GM12878 (cell line): ENCODE data around the gene MTCL3.

Experiments used
- ATAC-seq: fragments of 200-7000 bp; cut with Tn5 transposase; 3 replicates; pipeline ENCODE4 v1.9.1; 2020; ENCODE audit warnings: mild to moderate bottlenecking, moderate library complexity
- BruUV-seq: library from RNA; stranded (reverse); fragments of 400-500 nt; replicated peaks from 2 replicates; lab custom pipeline; 2021; lab: Mats Ljungman, UMichigan
- CTCF ChIA-PET: fragments of 300-600 bp; sonication (Branson Sonifier 250); formaldehyde crosslinking; extraction: SDS; loops from one replicate; lab custom pipeline; 2021; ENCODE audit warnings: inconsistent platforms; lab: Yijun Ruan, JAX
- POLR2A ChIA-PET: fragments of 350-600 bp; formaldehyde crosslinking; extraction: SDS; loops from one replicate; lab custom pipeline; 2021; ENCODE audit warnings: inconsistent platforms; lab: Charles Lee
- RAD21 ChIA-PET: fragments of 300-600 bp; sonication (Branson Sonifier 250); formaldehyde crosslinking; loops from one replicate; lab custom pipeline; 2023; ENCODE audit warnings: antibody characterized with exemption; ENCODE audit not compliant: unreplicated experiment; lab: Charles Lee
- SMC1A ChIA-PET: fragments of 300-600 bp; sonication (Branson Sonifier 250); formaldehyde crosslinking; loops from one replicate; lab custom pipeline; 2023; ENCODE audit not compliant: unreplicated experiment, uncharacterized antibody; lab: Charles Lee
- DNase-seq: peaks from one replicate; pipeline ENCODE4 v3.0.0-alpha.2; 2011; ENCODE audit warnings: low read depth, low spot score
- FAIRE-seq: peaks from 3 replicates; lab custom pipeline; 2011; peaks lifted over from hg19 to GRCh38; lab: Jason Lieb, UNC
- H2AFZ ChIP-seq: 2 replicates; pipeline ENCODE4 v1.6.0; 2011; ENCODE audit warnings: low read depth, low read length, control low read depth; ENCODE audit not compliant: control insufficient read depth
- H3K27ac ChIP-seq: 2 replicates; pipeline ENCODE4 v1.5.1; 2011; ENCODE audit warnings: control low read depth; ENCODE audit not compliant: control insufficient read depth, insufficient read depth
- H3K27me3 ChIP-seq, 2 experiments: replicated peaks in 1 of 2; 2 replicates each; pipeline versions ENCODE4 v1.6.0 to v1.6.1; 2011; ENCODE audit warnings: low read length in 1 of 2; ENCODE audit not compliant: control insufficient read depth in 2 of 2, insufficient read depth in 2 of 2
- H3K36me3 ChIP-seq, 2 experiments: 2 replicates each; pipeline ENCODE4 v1.5.1; 2011; ENCODE audit warnings: low read length in 1 of 2; ENCODE audit not compliant: control insufficient read depth in 2 of 2, insufficient read depth in 2 of 2
- H3K4me1 ChIP-seq: 2 replicates; pipeline ENCODE4 v1.6.1; 2011; ENCODE audit warnings: mild to moderate bottlenecking, low read length, moderate library complexity, mixed read lengths; ENCODE audit not compliant: control insufficient read depth, insufficient read depth
- H3K4me2 ChIP-seq: 2 replicates; pipeline ENCODE4 v1.6.0; 2011; ENCODE audit warnings: control low read depth; ENCODE audit not compliant: control insufficient read depth, insufficient read depth
- H3K4me3 ChIP-seq: fragments of 200-600 bp; sonication (generic); 2 replicates; pipeline ENCODE4 v1.5.1; 2016
- H3K79me2 ChIP-seq: 2 replicates; pipeline ENCODE4 v1.6.0; 2011; ENCODE audit warnings: low read length; ENCODE audit not compliant: control insufficient read depth, insufficient read depth
- H3K9ac ChIP-seq: 2 replicates; pipeline ENCODE4 v1.8.0; 2011; ENCODE audit warnings: low read length, control low read depth, mixed read lengths; ENCODE audit not compliant: control insufficient read depth, insufficient read depth
- H3K9me3 ChIP-seq: replicated peaks from 3 replicates; pipeline ENCODE4 v1.5.1; 2011; ENCODE audit warnings: mild to moderate bottlenecking, low read length; ENCODE audit not compliant: control insufficient read depth, insufficient read depth
- H4K20me1 ChIP-seq: 2 replicates; pipeline ENCODE4 v1.6.0; 2011; ENCODE audit not compliant: control insufficient read depth, insufficient read depth
- BCLAF1 ChIP-seq: fragments of 450-650 bp; IDR thresholded peaks from 2 replicates; pipeline ENCODE4 v1.6.1; 2017; ENCODE audit warnings: antibody characterized with exemption, mild to moderate bottlenecking, moderate library complexity
- BHLHE40 ChIP-seq, 2 experiments: fragments of 450-650 bp in 1 of 2; IDR thresholded peaks; 2 replicates each; pipeline ENCODE4 v1.6.1; 2011 to 2017; ENCODE audit warnings: low read depth in 2 of 2, borderline replicate concordance in 1 of 2, improper control_type of control experiment in 1 of 2, low read length in 1 of 2, mild to moderate bottlenecking in 1 of 2
- CBX5 ChIP-seq: sonication (generic); IDR thresholded peaks from 2 replicates; pipeline ENCODE4 v1.6.1; 2016; ENCODE audit warnings: low read depth, moderate library complexity, mild to moderate bottlenecking, inconsistent platforms
- CHD1 ChIP-seq: IDR thresholded peaks from 2 replicates; pipeline ENCODE4 v1.6.1; 2012; ENCODE audit warnings: low read depth, low read length, improper control_type of control experiment
- ETV6 ChIP-seq, 2 experiments: fragments of 450-650 bp in 1 of 2; IDR thresholded peaks in 1 of 2; conservative IDR thresholded peaks in 1 of 2; 2 replicates each; pipeline ENCODE4 v1.6.1; 2014; ENCODE audit warnings: antibody characterized with exemption in 1 of 2, borderline replicate concordance in 1 of 2, low read depth in 1 of 2, mild to moderate bottlenecking in 1 of 2, moderate library complexity in 1 of 2
- FOS ChIP-seq: IDR thresholded peaks from 3 replicates; pipeline ENCODE4 v1.6.1; 2011; ENCODE audit warnings: borderline replicate concordance; ENCODE audit not compliant: insufficient read length; ENCODE audit errors: extremely low read depth
- LARP7 ChIP-seq: fragments of 450-650 bp; IDR thresholded peaks from 2 replicates; pipeline ENCODE4 v1.6.1; 2017; ENCODE audit warnings: mild to moderate bottlenecking
- SMAD5 ChIP-seq: IDR thresholded peaks from 2 replicates; pipeline ENCODE4 v1.6.1; 2016; ENCODE audit warnings: antibody characterized with exemption, low read depth
- TAF1 ChIP-seq: IDR thresholded peaks from 2 replicates; pipeline ENCODE4 v1.6.1; 2011; ENCODE audit warnings: mild to moderate bottlenecking, low read depth, low read length, borderline replicate concordance
- TARDBP ChIP-seq: IDR thresholded peaks from 2 replicates; pipeline ENCODE4 v1.6.1; 2016; ENCODE audit warnings: borderline replicate concordance
- TCF3 ChIP-seq: IDR thresholded peaks from 2 replicates; pipeline ENCODE4 v1.6.1; 2012; ENCODE audit warnings: low read depth, mild to moderate bottlenecking, low read length, borderline replicate concordance; ENCODE audit not compliant: insufficient read depth
- ZBTB40 ChIP-seq: fragments of 450-650 bp; IDR thresholded peaks from 2 replicates; pipeline ENCODE4 v1.6.1; 2016; ENCODE audit warnings: mild to moderate bottlenecking, moderate library complexity, borderline replicate concordance
- WGBS: methylation state at CpG from one replicate; pipeline ENCODE4 v1.1.6; 2016; ENCODE audit warnings: low lambda C conversion rate; ENCODE audit not compliant: insufficient replicate concordance, insufficient coverage; ENCODE audit errors: missing lambda C conversion rate; 5-methylcytosine and 5-hydroxymethylcytosine counted together
- in situ Hi-C: fragments of 300-500 bp; cut with MboI; formaldehyde crosslinking; loops from 9 replicates; pipeline ENCODE4 v1.14.3; 2018; ENCODE audit warnings: mixed read lengths
- intact Hi-C: fragments of 100-400 bp; cut with micrococcal nuclease; formaldehyde crosslinking; loops from one replicate; pipeline ENCODE4 v1.14.2; 2022; ENCODE audit not compliant: unreplicated experiment
- TF ChIP-seq, protein P1 (sequence below): fragments of 450-650 bp; conservative IDR thresholded peaks from 2 replicates; pipeline ENCODE4 v1.6.1; 2017; ENCODE audit warnings: mild to moderate bottlenecking, moderate library complexity

The MTCL3 gene

DNA sequence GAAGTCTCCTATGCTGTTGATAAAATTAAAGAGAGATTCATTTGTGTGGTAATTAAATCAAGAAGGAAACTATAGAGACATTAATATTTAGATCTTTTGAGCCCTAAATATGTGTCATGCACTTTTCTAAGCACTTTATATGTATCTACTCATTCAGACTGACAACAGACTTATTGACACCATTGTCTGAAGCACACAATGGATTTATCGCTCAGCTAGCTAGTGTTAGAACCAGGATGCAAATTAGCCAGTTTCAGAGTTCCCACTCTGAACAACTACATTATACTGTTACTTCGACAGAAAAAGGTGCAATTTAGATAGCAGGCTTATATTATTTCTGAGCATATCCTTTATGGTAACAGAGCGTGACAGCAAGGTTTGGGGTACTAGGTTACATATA is 32.2 kb downstream of the MTCL3 start:
- Histone ChIP-seq H3K27ac (no peak overlapping the region), H3K79me2 (no peaks in the 10 kb centered on the region), H4K20me1 (no peaks in the 10 kb centered on the region), H3K36me3 (no peaks in the 10 kb centered on the region), H3K9me3 (no peaks in the 10 kb centered on the region; the same call in 2 of the 3 replicates), H3K27me3 (no peaks in the 10 kb centered on the region), H2AFZ (no peak overlapping the region), H3K9ac (no peak overlapping the region), H3K4me3 (no peak overlapping the region), H3K4me1 (peaks cover 9% of the 10 kb centered on the region), H3K4me2 (no peak overlapping the region)
- intact Hi-C loops (no loop called here), in situ Hi-C loops (no loop called here)
- BruUV-seq, result no TSS peak
- TF ChIP-seq LARP7, result no peak
- TF ChIP-seq SMAD5, result no peak
- TF ChIP-seq, protein P1, sequence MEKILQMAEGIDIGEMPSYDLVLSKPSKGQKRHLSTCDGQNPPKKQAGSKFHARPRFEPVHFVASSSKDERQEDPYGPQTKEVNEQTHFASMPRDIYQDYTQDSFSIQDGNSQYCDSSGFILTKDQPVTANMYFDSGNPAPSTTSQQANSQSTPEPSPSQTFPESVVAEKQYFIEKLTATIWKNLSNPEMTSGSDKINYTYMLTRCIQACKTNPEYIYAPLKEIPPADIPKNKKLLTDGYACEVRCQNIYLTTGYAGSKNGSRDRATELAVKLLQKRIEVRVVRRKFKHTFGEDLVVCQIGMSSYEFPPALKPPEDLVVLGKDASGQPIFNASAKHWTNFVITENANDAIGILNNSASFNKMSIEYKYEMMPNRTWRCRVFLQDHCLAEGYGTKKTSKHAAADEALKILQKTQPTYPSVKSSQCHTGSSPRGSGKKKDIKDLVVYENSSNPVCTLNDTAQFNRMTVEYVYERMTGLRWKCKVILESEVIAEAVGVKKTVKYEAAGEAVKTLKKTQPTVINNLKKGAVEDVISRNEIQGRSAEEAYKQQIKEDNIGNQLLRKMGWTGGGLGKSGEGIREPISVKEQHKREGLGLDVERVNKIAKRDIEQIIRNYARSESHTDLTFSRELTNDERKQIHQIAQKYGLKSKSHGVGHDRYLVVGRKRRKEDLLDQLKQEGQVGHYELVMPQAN, result no peak
- TF ChIP-seq BCLAF1, result no peak
- TF ChIP-seq FOS, result no peak
- TF ChIP-seq TAF1, result no peak
- TF ChIP-seq CHD1, result no peak
- no peak for TF ChIP-seq ETV6 (conservative IDR thresholded peaks at IDR 0.05 in 1 of 2, IDR thresholded peaks at IDR 0.05 in 1 of 2; ENCODE audit: borderline replicate concordance in 1 of 2, low read depth in 1 of 2)
- TF ChIP-seq TARDBP, result no peak
- no peak for TF ChIP-seq TCF3
- no peak for TF ChIP-seq ZBTB40
- TF ChIP-seq CBX5, result no peak
- TF ChIP-seq BHLHE40 (IDR thresholded peaks at IDR 0.05; ENCODE audit: borderline replicate concordance in 1 of 2, low read depth in 2 of 2, low read length in 1 of 2), result no peak
- FAIRE-seq (no peak), DNase-seq (no peak), ATAC-seq (no peak)
- ChIA-PET RAD21 (interaction anchor here (1.0 kb wide), 1 partner anchor 21 kb away, joined by 4 read pairs; no protein-coding TSS in a partner anchor), CTCF (interaction anchor here (1.3 to 3.9 kb wide), 3 partner anchors 10 to 30 kb away, joined by 3 to 25 read pairs (median 6); no protein-coding TSS in a partner anchor), POLR2A (no interaction called here), SMC1A (interaction anchor here (1.1 to 2.0 kb wide), 6 partner anchors 11 to 59 kb away, joined by 3 to 6 read pairs (median 4); partner anchors contain the start of gene MTCL3)
- WGBS, result 44% methylated on average over 3 of the region's 3 CpGs
